Measurements from ENCODE around the gene IL4I1.

The IL4I1 gene

GRCh38 chr19:49894011-49894664 lies 2.5 kb downstream of the IL4I1 start:
- DNase-seq: no peak

- no peak for DNase-seq
Measured at GRCh38 chr19:49892716-49893115, 4.0 kb downstream of the IL4I1 start.

GRCh38 chr19:49891393-49891792 lies 5.3 kb downstream of the IL4I1 start:
- no peak for DNase-seq

- DNase-seq: peak; percentile 70
Measured at GRCh38 chr19:49890349-49891311, 6.1 kb downstream of the IL4I1 start.

- DNase-seq: peak; percentile 77
Measured at GRCh38 chr19:49889687-49890348, 6.9 kb downstream of the IL4I1 start.

GRCh38 chr19:49889038-49889686 lies 7.5 kb downstream of the IL4I1 start:
- DNase-seq: no peak

GRCh38 chr19:49888510-49888824 lies 8.2 kb downstream of the IL4I1 start:
- DNase-seq: no peak

GRCh38 chr19:49887665-49888509 lies 8.8 kb downstream of the IL4I1 start:
- DNase-seq: no peak

- DNase-seq: no peak
Measured at GRCh38 chr19:49887037-49887664, 9.5 kb downstream of the IL4I1 start.

GRCh38 chr19:49884760-49885159 lies 11.9 kb downstream of the IL4I1 start:
- no peak for DNase-seq

GRCh38 chr19:49884109-49884508 lies 12.6 kb downstream of the IL4I1 start:
- no peak for DNase-seq

GRCh38 chr19:49883094-49883493 lies 13.6 kb downstream of the IL4I1 start:
- DNase-seq: no peak

- DNase-seq: no peak
Measured at GRCh38 chr19:49882643-49883042, 14.0 kb downstream of the IL4I1 start.

- DNase-seq: no peak
Measured at GRCh38 chr19:49881672-49882394, 14.9 kb downstream of the IL4I1 start.

- DNase-seq: no peak
Measured at GRCh38 chr19:49881186-49881585, 15.5 kb downstream of the IL4I1 start.

GRCh38 chr19:49880162-49880869 lies 16.4 kb downstream of the IL4I1 start:
- DNase-seq: no peak

- DNase-seq: no peak
Measured at GRCh38 chr19:49879243-49879963, 17.3 kb downstream of the IL4I1 start.

- DNase-seq: no peak
Measured at GRCh38 chr19:49878744-49879070, 18.0 kb downstream of the IL4I1 start.

GRCh38 chr19:49877879-49878743 lies 18.6 kb downstream of the IL4I1 start:
- DNase-seq: peak; percentile 99
